ENCODE data around the gene SYNE1.

DNA sequence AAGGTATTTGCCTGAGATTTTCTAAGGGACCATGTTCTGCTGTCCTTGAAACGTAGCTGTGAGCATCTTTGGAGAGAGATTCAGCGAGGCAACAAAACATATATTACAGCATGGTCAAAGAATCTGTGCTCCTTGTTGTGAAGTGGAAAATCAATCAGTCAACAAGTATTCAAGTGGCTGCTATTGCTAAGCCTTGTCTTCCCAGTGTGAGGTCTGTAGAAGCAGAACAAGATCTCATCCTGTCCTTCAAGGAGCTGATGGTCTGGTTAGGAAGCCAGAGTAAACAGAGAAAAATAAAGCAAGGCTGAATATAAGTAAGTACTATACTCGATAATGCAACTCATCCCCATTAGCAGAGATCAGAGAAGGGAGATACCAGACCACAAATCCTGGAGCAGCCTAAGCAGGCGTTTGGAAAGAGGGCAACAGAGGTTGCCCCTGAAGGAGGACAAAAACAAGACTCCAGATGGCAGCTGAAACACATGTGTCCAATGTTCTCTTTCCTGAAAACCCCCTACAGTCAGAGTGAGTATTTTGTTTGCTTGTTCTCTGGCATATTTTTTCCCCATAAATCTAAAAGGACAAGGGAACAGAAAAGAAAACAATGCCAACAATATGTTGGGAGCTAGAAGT, 392.0 kb downstream of the SYNE1 start:
- TF ChIP-seq CTCF (IDR thresholded peaks at IDR 0.05) = no peak
- TF ChIP-seq EP300 (IDR thresholded peaks at IDR 0.05) = no peak

All from upper lobe of left lung (tissue), 4 donors.